Activated CD4-positive, alpha-beta T cell treated with anti-CD3 and anti-CD28 coated beads, Interleukin-10, Interleukin-2, amounts not matched to agents 100 ng/mL and 50 ng/mL, durations not matched to agents 16 hours and 8 hours (primary cell): ENCODE data around the gene TMEM144.
"Not testable (repeated sequence)": the region's sequence is repeated elsewhere in the genome, so short reads cannot be mapped to it uniquely, and the experiment has no call there.

ENCODE experiments used
- DNase-seq: peaks from one replicate; pipeline ENCODE4 v3.0.0-alpha.2; 2020

Gene TMEM144

DNA sequence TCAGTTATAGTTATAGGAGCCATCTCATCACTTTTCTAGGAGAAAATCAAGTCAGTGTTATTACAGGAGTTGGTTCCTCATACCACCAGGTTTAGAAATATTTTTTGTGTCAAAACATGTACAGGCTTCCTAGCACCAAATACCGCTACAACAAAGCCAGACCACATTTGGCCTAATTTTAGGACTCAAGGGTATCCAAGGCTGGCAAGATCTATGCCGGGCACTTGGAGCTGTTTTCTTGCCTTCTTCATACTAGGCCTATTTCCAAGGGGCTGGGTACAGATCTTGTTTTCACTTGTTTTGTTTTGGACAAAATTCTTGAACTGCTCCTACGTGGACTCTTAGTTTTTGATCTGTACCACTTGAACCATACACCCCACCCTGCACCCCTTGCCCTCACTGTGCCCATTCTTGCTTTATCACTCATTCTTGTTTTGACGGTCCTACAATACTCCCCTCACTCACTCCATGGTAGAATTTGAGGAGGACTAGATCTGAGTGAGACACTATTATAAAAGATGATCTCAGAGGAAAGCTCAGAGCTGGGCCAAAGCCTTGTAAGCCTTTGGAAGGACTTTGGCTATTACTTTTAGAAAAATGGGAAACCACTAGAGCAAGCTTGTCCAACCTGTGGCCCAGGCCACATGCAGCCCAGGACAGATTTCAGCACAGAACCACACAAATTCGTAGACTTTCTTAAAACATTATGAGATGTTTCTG, 17.7 kb upstream of the TMEM144 start:
- DNase-seq, result no peak

DNA sequence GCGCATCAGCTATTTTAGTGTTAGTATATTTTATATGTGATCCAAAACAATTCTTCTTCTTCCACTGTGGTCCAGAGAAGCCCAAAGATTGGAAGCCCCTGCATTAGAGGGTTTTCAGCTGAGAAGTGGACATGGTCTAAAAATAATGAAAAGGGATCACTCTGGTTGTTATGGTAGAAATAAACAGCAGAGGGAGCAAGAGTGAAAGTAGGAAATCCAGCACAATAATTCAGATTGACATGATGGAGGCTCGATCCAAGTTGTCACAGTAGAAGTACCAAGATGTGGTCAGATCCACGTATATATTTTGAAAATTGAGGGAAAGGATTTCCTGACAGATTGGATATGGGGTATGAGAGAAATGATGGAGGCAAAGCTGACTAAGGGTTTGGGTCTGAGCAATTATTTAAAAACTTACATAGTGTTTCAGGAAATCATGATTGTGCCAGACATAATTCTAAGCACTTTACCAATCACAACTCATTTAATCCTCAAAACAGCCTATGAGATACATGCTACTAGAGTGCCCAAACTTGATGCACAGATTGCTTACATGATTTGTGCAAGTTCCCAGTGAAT, 17.0 kb upstream of the TMEM144 start:
- DNase-seq, result peak; percentile 20

DNA sequence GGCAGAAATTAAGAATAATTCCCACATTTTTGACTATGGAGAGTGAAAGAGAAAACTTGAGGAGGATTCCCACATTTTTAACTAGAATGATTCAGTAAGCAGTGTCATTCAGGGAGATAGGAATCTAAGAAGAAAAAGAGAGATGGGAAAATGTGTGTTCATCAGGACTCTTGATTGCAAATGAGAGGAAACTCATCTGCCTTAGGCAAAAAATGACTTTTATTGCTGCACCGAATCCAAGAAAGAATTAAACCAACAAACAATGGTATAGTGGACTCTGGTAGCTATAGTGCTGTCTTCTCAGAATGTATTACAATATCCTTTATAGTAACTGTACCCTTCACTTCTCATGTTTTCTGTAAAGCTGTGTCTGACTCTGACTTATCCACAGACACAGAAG, 15.0 kb upstream of the TMEM144 start:
- no peak for DNase-seq

GRCh38 chr4:158197194-158197776, 13.0 kb upstream of the TMEM144 start:
- no peak for DNase-seq

- DNase-seq, result no peak
Measured at GRCh38 chr4:158200214-158200613, 10.1 kb upstream of the TMEM144 start.

DNA sequence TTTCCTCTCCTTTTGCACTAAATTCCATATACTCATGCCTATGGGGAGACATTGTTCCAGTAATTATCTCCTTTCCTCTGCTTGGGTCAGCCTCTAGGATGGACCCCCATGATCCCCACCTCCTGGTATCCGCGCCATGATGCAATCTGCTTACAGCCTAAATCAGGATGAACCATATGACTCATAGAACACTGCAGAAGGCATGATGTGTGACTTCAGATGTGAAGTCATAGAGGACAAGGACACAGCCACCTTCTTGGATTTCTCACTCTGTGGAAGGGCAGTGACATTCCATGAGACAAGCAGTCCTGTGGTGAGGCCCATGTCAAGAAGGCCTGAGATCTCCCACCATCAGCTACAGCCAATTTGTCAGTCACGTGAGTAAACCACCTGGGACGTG, 9.0 kb upstream of the TMEM144 start:
- no peak for DNase-seq

GRCh38 chr4:158201876-158202275, 8.4 kb upstream of the TMEM144 start:
- DNase-seq, result no peak

DNA sequence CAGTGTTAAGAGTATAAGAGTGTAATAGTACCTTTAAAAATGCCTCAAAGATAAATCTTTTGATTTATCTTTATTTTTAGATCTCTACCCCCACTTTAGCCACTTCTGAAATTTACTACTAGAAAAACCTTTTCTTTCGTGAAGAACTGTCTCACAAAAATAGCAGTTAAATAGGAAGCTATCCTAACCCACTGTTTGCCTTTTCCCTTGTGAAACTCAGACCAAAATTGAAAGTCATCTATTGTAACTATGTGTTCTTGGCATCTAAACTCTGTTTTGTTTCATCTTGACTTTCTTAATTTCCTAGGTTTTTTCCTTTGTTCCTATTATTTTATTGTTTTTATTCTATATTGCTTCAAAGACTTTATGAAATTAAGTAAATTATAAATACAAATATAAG, 7.8 kb upstream of the TMEM144 start:
- DNase-seq, result no peak

DNA sequence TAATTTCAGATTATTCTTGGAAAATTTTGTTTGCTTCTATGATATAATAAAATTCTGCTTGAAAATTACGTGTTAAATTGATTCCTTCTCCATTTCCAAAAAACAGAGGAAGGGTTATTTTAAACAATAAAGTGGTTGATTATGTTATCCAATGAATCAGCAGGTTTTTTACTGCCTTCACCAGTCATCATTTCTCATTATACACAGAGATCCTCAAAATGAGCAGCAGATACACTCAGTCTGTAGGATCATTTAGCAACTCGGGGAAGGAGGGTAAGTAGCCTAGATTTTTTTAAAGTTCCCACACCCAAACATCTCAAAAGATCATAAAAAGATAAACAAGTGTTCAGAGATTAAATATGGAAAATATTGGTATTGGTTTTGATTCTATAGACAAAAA, 6.8 kb upstream of the TMEM144 start:
- DNase-seq, result no peak

DNA sequence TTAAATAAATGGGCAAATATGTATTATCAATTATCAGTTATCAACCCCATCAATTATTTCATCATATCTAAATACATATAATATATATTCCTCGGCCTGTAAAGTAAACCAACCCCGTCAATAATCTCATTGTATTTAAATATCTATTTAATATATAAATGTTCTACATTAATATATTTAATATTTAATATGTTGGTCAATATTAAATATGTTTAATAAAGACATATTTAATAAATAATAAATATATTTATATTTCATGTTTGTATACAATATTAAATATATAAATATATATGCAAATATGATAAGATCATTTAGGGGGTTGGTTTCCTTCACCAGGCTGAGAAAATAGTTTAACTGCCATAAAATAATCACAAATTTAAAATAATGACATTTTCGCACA, 6.4 kb upstream of the TMEM144 start:
- DNase-seq, result no peak

DNA sequence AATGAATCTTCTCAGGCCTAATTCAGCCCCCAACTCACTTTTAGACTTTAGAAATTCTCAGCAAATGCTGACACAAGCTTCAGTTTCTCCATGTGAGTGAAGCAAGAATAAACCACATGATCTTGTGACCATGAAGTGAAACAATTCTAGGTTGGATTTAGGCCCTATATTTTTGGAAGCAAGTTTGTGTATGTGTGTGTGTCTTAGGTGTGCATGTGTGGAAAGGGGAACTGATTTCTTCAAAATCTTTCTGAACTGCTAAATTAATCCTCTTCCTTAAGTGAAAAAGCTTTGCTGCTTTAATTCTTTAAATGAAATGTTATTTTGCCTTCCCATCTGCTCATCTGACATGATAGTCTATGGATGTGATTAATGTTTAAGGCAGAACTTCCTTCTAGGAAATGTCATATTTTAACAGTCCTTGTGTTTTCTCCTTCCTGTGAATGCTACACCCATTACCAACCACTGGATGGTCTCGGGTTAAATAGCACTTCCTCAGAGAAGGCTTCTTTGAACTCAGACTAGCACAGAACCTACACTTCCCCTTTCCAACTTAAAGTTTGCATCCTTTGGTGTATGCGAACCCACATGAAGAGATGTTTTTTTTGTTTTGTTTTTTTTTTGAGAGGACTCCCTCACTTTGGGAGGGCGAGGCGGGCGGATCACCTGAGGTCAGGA, 1.2 kb upstream of the TMEM144 start:
- DNase-seq, result no peak

DNA sequence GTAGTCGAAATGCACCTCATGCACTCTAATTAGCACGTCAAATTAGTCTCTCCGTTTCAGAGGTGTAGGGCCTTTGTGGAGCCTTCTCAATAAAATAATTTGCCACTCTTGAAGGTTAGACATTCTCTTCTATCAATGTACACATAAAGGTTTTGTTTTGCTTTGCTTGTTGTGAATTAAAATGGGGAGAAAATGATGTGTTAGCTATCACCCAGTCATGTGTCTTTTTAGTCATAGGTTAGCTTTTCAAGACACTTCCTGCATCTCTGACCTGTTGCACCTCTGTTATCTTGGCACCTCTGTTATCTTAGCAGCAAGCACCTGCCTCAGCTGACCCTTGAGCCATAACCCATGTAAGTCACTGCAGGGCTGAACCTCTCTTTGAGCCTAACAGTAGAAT, 936 bp downstream of the TMEM144 start:
- no peak for DNase-seq

DNA sequence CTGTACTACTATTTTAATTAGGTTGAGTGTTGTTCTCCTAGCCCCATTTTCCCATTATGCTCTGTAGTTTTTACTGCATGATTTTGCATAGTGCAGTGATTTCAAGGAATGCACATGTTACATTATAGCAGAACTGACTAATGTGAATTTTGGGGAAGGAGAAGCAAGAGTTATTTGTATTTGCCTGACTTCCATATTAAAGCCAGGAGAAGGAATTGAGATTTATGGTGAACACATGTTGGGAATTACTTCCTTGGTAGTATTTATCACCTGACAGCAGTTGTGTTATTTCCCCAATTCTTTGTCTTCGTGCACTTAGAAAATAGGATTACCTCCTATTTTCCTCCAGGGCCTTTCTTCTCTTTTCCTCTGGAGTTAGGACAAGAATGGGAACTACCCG, 3.2 kb downstream of the TMEM144 start:
- DNase-seq, result no peak

- no peak for DNase-seq
Measured at GRCh38 chr4:158214856-158215255, 4.6 kb downstream of the TMEM144 start.

DNA sequence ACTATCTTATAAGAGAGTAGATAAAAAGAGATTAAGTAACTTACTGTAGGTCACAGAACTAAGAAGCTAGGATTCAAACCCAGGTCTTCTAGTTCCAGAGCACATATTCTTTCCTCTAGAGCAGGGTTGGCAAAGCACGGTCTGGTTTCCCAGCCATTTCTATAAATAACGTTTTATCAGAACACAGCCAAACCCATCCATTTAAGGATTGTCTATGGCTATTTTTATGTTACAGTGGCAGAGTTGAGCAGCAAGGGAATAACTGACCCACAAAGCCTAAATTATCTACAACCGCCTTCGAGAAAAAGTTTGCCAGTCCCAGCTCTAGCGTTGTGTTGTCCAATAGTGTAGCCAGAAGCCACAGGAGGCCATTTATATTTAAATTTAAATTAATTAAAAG, 7.5 kb downstream of the TMEM144 start:
- DNase-seq, result no peak

- no peak for DNase-seq
Measured at GRCh38 chr4:158219623-158220022, 9.3 kb downstream of the TMEM144 start.

- DNase-seq, result not testable (repeated sequence)
Measured at GRCh38 chr4:158224318-158224717, 14.0 kb downstream of the TMEM144 start.

DNA sequence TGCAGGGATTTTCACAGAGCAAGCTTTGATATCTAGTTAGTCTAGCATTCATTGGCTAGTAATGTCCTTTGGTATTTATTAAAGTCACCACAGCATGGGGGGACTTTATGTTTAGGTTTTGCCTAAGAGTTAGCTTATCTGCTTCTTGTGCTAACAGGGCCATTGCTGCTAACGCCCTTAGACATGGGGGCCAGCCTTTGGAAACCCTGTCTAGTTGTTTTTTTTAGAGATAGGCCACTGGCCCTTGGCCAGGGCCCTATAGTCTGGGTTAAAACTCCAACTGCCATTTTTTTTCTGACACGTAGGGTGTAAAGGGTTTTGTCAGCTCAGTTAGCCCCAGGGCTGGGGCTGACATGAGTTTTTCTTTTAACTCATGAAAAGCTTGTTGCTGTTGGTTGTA, 14.7 kb downstream of the TMEM144 start:
- not testable (repeated sequence) for DNase-seq

GRCh38 chr4:158227880-158228279, 17.6 kb downstream of the TMEM144 start:
- DNase-seq, result not testable (repeated sequence)

DNA sequence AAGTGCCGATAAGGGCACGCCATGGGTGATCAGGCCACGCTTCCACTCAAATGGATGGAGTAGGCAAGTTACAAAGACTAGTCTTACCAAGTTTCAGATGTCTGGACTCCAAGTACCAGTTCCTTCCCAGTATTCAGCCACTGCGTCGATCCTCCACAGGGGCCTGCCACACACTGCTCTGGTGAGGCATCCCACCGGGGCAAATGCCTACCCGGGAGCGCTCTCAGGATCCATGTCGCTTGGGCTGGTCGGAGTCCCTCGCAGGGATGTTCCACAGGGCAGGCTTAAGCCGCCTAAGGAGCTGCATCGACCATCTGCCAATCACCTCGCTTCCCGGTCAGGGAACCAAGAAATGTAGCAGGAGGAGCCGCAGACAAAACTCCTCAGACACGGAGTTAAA, 18.1 kb downstream of the TMEM144 start:
- not testable (repeated sequence) for DNase-seq

DNA sequence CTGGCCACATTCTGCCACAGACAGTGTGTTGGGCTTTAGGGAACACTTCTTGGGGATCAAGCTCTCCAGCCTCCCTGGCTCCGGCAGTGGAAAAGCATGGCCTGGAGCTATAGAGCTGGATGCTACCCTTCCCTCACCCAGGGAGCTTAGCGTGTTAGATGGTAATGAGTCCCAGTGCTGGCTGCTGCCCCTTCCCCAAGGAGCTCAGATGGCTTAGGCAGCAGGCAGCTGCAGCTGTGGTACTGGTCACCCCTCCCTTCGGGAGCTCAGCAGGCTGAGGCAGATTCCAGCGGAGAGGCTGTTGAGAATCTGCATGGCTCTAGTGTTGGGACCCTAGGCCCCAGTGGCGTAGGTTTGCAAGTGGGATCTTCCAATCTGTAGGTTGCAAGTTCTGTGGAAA, 19.5 kb downstream of the TMEM144 start:
- no peak for DNase-seq

DNA sequence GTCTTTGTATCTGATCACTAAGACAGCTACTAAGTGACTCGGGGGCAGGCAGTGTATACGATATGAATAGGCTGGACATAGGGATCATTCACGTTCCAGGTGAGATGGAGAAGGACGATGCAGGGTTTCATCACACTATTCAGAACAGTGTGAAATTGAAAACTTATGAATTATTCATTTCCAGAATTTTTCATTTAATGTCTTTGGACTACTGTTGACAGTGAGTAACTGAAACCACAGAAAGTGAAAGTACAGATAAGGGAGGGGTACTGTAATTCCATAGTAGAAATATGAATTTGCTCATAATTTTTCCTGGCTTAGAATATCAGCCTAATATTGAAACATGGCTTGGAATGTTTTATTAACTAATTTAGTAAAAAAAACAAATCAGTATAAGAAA, 24.4 kb downstream of the TMEM144 start:
- DNase-seq, result no peak

- DNase-seq, result no peak
Measured at GRCh38 chr4:158236304-158237030, 26.2 kb downstream of the TMEM144 start.
